ENCODE data around the gene IGF1R.
A peak's percentile ranks its signal among the peaks of the same experiment; 100 is the strongest.

Gene IGF1R

DNA sequence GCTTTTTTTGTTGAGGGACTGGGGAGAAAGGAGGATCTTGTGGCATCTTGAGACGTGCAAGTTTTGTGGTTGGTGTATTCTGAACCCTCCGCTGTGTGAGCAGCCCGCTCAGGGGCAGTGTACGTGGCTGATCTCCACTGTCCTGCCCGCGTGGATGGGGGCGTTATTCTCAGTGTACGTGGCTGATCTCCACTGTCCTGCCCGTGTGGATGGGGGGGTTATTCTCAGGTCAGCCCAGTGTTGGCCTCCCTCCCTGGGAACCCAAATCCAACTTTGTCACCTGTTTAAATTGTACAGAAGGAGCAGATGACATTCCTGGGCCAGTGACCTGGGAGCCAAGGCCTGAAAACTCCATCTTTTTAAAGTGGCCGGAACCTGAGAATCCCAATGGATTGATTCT lies 275.2 kb downstream of the IGF1R start:
- no peak for DNase-seq

DNA sequence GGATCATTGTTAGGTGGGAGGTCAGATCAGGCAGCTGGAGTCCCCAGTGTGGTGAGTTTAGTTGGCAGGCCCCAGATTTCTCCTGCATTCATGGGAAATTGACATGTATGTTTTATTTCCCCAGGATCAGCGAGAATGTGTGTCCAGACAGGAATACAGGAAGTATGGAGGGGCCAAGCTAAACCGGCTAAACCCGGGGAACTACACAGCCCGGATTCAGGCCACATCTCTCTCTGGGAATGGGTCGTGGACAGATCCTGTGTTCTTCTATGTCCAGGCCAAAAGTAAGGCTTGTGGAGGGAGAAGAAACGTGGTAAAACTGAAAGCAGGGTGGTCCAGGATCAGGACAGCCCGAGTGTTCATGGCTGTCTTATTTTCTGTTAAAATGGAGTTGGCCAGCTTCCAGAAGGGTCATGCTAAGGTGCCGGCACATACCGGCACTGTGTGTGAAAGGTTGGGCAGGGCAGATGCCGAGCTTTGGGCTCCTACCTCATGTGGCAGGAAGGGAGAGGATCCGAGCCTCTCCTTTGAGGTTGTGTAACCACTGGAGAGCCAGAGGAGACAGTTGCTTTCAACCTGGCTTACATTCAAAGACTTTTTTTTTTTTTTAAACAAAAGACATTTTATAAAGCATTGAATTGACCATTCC lies 276.2 kb downstream of the IGF1R start:
- DNase-seq: no peak

DNA sequence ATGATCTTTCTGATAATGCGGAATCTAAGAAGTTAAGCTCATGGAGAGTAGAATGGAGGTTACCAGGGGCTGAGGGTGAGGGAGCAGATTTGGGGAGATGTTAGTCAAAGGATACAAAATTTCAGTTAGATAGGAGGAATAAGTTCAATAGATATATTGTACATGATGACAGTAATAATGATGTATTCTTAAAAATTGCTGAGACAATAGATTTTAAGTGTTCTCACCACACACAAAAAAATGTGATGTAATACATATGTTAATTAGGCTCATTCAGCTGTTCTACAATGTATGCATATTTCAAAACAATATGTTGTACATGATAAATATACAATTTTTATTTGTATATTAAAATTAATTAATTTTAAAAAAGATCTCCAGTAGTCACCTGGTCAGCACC lies 277.9 kb downstream of the IGF1R start:
- no peak for DNase-seq

DNA sequence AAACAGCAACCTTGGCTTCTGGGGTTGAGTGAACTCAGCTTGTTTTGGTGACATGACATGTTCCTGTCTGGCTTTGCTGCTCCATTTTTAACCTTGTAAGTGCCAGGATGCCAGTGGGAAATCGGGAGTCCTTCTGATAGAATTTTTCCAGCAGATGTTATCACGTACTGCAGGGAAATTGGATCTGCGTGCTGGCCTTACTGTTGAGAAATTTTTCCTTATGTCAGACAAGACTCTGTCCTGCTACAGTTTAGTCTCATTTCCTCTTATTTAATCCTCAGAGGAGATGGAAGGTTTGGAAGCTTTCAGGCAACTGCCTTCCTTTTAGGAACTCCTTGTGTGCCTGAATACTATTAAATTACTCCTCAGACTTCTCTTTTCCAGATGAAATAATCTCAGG lies 278.7 kb downstream of the IGF1R start:
- peak; percentile 38 to 64 (median 52) for DNase-seq

DNA sequence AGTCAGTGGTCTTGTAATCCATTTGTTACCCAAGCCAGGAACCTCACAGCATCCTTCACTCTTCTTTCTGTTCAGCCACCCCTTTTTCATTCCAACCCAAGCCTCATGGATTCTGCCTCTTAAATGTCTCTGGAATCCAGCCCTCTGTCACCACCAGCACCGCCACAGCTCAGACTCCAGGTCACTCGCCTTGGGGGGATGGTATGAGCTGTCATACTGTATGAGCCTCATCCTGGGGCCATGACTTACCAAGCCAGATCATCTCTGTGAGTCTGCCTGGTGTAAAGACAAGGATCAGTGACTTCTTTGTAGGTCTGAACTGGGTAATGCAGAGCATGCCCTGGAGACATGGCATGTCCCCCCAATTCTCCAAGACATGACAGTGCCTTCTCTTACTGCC lies 279.7 kb downstream of the IGF1R start:
- no peak for DNase-seq

DNA sequence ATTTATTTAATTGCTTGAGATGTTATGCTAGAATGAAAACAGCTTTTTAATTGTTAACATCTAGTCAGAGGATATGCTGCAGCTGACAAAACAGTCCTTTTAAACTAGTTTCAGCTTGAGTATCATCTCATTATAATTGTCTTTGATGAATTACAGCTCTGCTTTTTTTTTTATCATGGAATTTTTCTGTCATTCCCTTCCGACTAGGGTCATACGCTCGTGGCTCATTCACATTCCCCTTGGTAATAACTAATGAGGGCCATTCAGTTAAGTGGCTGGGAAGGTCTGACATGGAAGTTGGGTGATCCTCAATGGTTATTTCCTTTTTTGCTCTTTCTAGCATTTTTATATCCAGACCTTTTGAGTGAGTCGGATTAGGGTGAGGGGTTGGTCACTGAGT lies 282.2 kb downstream of the IGF1R start:
- DNase-seq: no peak

DNA sequence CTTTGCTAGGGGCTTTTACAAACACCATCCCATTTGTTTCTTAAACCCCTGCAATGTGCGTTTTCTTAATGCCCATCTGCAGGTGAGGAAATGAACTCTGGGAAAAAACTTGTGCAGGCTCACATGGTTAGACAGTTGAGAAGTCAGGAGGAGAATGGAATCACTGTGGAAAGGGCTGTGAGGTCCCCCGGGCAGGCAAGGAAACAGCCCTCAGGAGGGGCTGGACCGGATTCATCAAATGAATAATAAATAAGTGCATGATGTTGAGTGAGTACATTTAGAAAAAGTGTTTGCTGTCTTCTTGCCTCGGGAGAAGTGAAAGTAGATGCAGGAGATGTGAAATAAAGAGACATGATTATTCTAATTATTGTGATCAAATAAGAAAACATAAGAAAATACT lies 282.7 kb downstream of the IGF1R start:
- DNase-seq: no peak

DNA sequence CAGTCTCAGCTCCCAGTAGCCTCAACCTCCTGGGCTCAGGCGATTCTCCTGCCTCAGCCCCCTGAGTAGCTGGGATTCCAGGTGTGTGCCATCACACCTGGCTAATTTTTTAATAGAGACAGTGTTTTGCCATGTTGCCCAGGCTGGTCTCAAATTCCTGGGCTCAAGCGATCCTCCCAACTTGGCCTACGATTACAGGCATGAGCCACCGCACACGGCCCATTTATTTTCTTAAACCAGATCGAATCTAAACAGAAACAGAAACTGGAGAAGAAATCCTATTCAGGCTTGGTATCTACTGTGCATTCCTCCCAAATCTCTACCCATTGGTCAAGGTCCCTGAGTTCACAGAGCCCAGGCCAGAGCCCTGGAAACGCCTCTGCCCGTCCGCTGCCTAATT lies 285.1 kb downstream of the IGF1R start:
- no peak for DNase-seq

DNA sequence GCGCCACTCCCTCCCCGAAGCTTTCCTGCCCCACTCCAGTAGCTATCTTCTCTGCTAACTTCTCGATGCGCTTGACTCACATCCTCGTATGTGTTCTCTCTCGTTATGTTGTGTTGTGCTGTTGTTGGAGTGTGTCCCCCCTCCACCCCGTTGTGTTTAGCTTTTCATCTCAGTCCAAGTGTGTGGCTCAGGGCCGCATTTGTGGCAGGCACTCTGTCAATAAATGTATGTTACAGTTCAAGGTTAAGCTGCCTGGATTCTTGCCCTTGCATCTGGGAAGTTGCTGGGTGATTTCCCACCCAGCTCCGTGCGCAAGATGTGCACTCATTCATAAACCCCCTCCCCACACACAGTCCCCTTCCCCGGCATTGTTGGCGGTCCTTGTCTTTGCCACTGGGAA lies 287.4 kb downstream of the IGF1R start:
- no peak for DNase-seq

DNA sequence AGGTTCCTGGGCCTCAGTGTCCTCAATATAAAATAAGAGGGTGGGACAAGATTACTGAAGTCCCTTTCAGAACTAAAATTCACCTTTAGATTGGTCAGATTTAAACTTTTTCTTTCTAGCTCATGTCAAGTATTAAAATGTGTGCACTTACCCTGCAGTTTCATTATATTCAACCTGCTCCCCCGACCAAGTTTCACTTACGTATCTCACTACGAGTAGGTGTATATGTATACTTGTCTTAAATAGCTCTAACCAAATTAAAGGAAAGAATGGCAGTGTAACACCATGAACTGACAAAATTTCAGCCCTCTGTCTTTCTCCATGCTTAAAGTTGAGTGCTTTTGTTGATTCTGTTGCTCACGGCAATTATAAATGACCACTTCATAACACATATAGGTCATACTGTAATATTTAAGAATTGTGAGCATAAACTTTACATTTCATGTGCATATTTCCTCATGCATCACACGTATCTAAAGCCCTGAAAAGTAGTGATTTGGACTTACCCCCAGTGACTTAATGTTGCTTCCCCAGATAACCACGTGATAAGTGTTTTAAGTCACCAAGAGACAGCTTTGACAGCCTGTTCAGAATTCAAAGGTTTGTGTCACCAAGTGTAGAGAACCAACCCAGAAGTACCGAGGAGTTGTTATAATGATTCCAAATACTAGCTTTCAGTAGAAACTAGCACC lies 289.2 kb downstream of the IGF1R start:
- DNase-seq: no peak

DNA sequence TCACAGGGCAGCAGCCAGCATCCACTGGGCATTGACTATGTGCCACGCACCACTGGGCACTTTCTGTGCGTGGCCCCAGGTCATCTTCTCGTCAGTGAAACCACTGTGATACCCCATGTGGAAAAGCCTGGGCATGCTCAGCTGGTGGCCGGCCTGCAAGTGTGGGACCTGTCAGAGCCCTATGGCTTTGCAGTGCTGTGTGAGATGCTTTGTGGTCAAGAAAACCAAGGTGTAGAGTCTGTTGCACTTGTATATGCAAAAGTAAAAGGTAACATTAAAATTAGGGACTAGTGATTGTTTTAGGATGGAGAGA lies 289.7 kb downstream of the IGF1R start:
- DNase-seq: no peak

DNA sequence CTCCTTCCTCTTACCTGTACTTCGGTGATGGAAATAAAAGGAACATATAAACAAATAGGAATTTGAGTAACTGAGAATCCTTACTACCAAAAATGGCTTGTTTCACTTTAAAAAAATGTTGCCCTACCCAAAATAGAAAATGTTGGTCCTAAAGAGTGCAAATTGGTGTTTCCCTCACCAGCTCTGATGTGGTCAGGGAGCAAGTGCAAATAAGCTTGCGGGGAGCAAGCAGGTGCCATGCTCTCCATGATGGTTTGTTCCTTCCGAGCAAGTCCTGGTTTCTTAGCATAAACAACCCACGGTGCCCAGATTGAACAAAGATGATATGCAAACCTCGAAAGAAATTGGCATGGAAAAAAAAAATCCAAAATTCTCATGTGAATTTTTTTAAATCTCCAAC lies 290.5 kb downstream of the IGF1R start:
- no peak for DNase-seq

DNA sequence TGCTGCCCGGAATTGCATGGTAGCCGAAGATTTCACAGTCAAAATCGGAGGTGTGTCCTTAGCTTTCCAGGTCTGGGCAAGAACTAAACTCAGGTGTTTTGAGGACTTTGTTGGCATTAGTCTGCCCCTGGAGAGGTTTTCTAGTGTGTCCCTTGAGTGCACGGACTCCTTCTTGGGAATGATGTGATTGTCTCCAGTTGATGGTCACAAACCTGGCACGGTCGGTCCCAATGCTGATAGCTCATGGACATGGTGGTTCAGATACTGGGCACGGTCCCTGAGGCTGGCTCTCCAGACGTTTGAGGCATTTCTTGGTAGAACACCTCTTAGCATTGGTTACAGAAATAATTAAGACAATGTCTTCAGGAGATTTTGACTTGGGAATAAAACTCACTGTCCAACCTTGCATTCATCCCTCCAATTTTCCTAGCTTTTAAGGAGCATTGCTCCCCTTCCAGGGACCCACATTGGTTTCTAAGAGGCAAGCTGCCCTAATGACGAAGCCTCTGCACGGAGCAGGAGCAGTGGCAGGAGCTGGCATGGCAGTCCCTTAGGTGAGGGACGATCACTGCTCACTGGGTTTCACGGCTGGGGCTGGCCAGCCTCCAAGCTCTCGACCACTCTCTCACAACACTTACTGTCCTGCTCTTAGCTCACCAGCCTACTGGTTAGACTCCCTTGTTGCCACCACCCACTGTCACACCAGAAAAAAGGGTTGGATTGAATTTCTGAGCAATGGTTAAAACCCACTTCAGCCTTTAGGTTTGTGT lies 291.2 kb downstream of the IGF1R start:
- no peak for DNase-seq

DNA sequence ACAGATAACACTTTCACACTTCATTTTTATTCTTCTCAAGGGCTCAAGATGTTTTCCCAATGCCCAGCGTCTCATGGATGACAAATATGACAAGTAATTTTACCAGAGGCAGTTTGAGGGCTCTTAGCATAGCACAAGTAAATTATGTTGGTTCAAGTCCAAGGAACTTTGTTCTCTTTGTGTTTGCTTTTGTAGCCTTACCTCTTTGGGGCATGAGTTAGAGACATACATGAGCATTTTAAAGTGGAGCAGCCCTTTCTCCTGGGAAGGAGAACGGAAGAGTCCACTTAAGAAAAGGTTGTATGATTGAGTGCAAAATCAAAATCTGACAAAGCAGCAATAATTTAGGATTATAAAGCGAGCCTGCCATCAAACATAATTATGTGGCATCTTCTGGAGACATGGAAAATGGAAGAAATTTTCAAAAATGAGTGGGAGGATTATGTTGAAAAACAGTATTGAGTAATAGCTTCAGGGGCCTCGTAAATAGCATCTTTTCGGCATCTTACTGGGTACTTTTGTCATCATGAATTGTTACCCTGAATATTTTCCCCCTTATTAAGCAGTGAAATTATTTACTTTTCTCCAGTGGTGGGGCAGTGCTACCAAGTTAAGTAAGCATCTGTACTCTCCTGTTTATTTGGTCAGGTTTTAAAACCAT lies 293.4 kb downstream of the IGF1R start:
- no peak for DNase-seq

DNA sequence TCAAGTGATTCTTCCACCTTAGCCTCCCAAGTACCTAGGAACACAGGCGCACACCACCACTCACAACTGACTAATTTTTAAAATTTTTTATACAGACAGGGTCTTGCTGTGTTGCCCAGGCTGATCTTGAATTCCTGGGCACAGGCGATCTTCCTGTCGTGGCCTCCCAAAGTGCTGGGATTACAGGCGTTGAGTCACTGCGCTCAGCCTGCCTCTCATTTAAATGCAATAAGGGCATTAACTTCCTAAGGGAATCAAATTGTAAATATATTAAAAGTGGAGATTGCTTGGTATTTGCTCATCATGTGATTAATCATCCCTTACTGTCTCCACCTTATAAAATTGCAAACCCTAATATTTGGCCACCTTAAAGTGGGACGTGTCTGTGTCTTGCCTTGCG lies 294.1 kb downstream of the IGF1R start:
- DNase-seq: no peak

DNA sequence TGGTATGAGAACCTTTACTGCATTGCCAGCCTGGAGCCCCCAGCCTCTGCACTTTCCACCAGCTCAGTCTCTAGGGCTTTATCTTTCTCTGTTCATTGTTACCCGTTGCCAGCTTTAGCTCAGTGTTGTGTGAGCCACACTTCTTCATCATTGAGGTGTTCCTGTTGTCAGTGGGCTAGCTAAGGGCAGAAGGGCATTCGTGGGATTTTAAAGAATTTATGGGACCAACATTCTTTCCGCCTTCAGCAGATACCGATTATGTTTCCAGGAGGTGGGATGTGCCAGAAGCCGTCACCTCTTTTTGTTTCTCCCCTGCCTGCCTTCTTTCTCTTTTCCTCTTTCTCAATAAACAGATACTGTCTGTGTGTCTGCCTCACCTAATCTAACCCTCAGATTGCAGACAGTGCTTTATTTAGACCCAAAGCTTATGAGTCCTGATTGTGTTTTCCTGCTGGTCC lies 294.7 kb downstream of the IGF1R start:
- DNase-seq: no peak

DNA sequence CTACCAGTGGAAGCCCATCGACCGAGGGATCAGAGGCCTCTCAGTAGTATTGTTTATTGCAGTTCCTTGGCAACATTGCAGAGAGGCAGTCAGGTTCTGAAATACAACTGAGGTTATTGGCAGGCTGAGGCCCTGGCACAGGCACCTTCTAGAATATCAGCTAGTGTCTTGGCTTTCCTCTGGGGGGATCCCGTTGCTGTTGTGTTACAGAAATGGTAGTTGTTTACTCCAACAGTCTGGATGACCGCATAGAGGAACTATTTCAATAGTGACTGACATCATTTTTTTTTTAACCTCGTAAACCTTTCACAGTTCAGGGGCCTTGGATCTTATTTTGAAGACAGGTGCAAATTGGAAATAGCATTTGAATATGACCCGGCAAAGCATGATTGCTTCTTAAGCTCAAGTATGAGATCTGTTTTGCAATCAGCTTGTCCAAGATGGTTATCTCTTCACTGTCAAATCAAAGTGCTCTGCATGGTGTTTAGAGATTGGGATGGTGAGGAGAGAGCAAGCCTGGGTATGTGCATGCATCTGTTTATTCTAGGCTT lies 295.3 kb downstream of the IGF1R start:
- no peak for DNase-seq

DNA sequence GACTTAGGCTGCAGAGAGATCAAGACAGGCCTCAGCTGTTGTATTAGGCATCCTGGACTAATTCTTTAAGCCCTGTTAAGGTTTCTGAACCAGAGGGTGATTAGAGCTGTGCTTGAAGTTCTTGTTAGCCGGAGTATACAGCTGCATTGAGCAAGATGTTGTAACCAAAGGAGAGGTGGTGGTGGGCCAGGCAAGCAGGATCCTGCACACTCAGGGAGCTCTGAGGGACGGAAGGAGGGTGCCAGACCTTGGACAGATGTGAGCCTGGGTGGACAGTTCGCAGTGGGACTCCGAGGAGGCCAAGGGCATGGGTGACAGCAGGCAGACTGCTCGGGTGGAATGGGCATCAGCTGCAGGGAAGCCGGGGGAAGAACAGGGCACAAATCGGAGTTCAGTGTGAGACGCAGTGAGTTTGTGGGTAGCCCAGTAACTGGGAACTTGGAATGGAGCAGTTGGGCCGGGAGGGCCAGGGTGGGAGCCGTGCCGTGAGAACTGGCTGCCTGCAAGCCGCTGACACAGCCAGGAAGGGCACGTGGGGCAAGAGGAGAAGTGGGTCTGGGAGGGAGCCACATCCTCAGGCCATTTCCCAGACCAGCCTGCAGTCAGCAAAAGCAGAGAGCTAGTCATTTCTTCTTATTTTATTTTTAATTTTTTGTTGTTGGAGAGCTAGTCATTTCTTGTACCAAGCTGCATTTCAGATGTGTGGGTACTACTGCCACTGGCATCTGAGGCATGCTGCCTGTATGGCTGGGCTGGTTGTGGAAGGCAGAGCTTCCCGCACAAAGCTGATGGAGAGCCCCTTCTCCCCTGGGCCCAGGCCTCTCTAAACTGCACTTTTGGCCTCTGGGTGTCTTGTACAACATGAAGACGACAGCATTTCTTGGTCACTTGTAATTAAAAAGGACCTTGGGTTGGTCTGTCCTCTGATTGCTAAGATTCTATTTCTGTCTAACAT lies 298.2 kb downstream of the IGF1R start:
- peak; percentile 49 to 63 (median 52) for DNase-seq

DNA sequence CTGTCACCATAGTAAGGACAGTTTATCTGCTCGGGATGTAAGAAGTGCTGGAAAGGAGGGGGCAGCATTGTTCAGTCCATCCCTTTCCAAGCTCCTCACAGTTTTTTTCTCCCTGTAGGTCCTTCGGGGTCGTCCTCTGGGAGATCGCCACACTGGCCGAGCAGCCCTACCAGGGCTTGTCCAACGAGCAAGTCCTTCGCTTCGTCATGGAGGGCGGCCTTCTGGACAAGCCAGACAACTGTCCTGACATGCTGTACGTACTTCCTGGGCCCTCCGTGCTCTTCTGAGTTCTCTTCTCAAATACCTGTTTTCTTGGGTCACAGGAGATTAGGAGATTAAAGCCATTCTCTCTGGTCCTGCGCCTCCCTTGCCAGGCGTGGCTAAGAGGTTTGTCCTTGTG lies 300.1 kb downstream of the IGF1R start:
- DNase-seq: no peak

DNA sequence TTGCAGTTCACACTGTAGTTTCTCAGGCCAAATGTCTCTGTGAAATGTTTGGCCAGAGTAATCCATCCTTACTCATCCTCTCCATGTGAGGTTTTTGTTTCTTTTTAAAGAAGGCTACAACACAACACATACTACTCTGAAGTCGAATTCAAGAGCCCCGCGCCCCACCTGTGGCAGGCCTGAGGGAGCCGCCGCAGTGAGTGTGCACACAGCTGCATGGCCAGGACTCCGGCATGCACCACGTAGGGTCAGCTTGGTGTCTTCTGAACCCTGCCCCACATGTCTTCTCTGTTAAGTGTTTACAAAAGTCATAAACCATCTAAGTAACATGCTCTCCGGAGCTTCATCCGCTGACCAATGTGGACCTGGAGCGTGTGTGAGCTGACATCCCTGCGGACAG lies 300.6 kb downstream of the IGF1R start:
- DNase-seq: no peak

DNA sequence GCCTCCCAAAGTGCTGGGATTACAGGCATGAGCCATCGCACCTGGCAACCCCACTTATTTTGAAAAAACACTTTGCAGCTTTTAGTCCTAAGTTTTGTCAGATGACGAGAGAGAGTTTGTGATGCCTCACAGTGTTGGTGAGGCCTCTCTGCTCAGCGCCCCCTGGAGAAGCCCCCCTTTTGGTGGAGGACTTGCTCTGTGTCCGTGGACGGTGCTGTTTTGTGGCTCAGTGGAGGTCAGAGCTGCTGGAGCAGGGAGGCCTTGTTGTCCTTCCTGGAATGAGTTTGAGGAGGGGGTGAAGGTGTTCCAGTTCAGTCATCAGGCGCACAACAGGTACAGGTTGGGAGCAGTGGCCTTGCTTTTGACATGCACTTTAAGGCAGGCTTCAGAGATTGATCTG lies 301.3 kb downstream of the IGF1R start:
- no peak for DNase-seq

DNA sequence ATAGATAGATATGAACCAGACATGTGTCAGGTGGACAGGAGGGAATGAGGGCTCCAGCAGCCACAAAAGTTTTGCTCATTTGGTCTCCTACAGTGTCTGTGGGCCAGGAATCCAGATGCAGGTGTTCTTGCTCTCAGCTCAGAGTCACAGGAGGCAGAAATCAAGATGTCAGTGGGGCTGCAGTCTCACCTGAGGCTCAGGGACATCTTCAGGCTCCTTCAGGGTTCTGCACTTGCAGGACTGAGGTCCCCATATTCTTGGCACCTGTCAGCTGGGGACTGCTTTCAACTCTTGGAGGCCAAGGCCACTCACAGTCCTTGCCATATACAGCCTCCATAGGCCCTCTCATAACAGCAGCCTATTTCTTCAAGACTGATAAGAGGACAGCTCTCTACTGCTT lies 301.9 kb downstream of the IGF1R start:
- DNase-seq: no peak
